A549 (cell line): Measurements from ENCODE around the gene TMEM253.

Experiments
- CBX2 ChIP-seq: fragments of 200-600 bp; sonication (generic); IDR thresholded peaks from 2 replicates; pipeline ENCODE4 v1.6.1; 2016; ENCODE audit warnings: low read depth, mild to moderate bottlenecking, borderline replicate concordance
- CEBPB ChIP-seq, 2 experiments: fragments of >200 bp in 1 of 2; sonication (Bioruptor Twin) in 1 of 2; formaldehyde crosslinking in 1 of 2; IDR thresholded peaks; 2 replicates each; pipeline ENCODE4 v1.6.1; 2012 to 2016
- CHD4 ChIP-seq: fragments of 200-600 bp; sonication (generic); IDR thresholded peaks from 2 replicates; pipeline ENCODE4 v1.6.1; 2016; ENCODE audit warnings: antibody characterized with exemption, mild to moderate bottlenecking, borderline replicate concordance
- EP300 ChIP-seq, 2 experiments: fragments of >200 bp; sonication (Bioruptor Twin); formaldehyde crosslinking; IDR thresholded peaks; 2 replicates in 1 of 2; 3 replicates in 1 of 2; pipeline ENCODE4 v1.6.1; 2016 to 2017
- HOXA7 ChIP-seq: fragments of 250-450 bp; sonication (Bioruptor Pico); IDR thresholded peaks from 2 replicates; pipeline ENCODE4 v1.5.0; 2020; ENCODE audit warnings: mild to moderate bottlenecking, moderate library complexity
- MAFK ChIP-seq: fragments of 450-650 bp; IDR thresholded peaks from 2 replicates; pipeline ENCODE4 v1.6.1; 2014; ENCODE audit not compliant: partially characterized antibody
- NFE2L2 ChIP-seq: fragments of 150-350 bp; conservative IDR thresholded peaks from 2 replicates; pipeline ENCODE4 v1.6.1; 2014; ENCODE audit warnings: low read length
- POLR2A ChIP-seq: IDR thresholded peaks from 2 replicates; pipeline ENCODE4 v1.6.1; 2012; ENCODE audit warnings: mild to moderate bottlenecking, low read length
- SREBF2 ChIP-seq: fragments of 450-650 bp; IDR thresholded peaks from 2 replicates; pipeline ENCODE4 v1.6.1; 2014; ENCODE audit warnings: mild to moderate bottlenecking, moderate library complexity
- ZNF302 ChIP-seq: fragments of 250-450 bp; sonication (Bioruptor Pico); IDR thresholded peaks from 2 replicates; pipeline ENCODE4 v1.9.0; 2021; ENCODE audit warnings: inconsistent platforms, mild to moderate bottlenecking, moderate library complexity
- TF ChIP-seq, protein P1 (sequence below): fragments of >200 bp; sonication (Bioruptor Twin); formaldehyde crosslinking; IDR thresholded peaks from 3 replicates; pipeline ENCODE4 v1.5.1; 2016

GRCh38 chr14:21113369-21113768 is 12.5 kb downstream of the TMEM253 start:
- TF ChIP-seq CEBPB (IDR thresholded peaks at IDR 0.05) (no peak), POLR2A (no peak), ZNF302 (no peak), EP300 (IDR thresholded peaks at IDR 0.05) (no peak), SREBF2 (no peak), NFE2L2 (no peak), MAFK (no peak), HOXA7 (CRISPR knock-in tag) (no peak), CBX2 (no peak), CHD4 (no peak)
- TF ChIP-seq, protein P1, sequence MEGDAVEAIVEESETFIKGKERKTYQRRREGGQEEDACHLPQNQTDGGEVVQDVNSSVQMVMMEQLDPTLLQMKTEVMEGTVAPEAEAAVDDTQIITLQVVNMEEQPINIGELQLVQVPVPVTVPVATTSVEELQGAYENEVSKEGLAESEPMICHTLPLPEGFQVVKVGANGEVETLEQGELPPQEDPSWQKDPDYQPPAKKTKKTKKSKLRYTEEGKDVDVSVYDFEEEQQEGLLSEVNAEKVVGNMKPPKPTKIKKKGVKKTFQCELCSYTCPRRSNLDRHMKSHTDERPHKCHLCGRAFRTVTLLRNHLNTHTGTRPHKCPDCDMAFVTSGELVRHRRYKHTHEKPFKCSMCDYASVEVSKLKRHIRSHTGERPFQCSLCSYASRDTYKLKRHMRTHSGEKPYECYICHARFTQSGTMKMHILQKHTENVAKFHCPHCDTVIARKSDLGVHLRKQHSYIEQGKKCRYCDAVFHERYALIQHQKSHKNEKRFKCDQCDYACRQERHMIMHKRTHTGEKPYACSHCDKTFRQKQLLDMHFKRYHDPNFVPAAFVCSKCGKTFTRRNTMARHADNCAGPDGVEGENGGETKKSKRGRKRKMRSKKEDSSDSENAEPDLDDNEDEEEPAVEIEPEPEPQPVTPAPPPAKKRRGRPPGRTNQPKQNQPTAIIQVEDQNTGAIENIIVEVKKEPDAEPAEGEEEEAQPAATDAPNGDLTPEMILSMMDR, result no peak
